CD8-positive, alpha-beta memory T cell (primary cell): ENCODE measurements around the gene PROCR. TPM values are rescaled to one million over a fixed set of nuclear protein-coding genes. Genes with fewer than 3 reads are reported as not detected.
"Not testable (repeated sequence)": the region's sequence is repeated elsewhere in the genome, so short reads cannot be mapped to it uniquely, and the experiment has no call there.

ENCODE experiments used
- CTCF ChIA-PET: fragments of 350-600 bp; sonication (Branson Sonifier 250); formaldehyde crosslinking; loops from one replicate; lab custom pipeline; 2021; ENCODE audit warnings: antibody characterized with exemption; lab: Charles Lee
- POLR2A ChIA-PET: fragments of 350-600 bp; sonication (Branson Sonifier 250); formaldehyde crosslinking; loops from one replicate; lab custom pipeline; 2021; ENCODE audit warnings: antibody characterized with exemption; lab: Charles Lee
- DNase-seq, 5 donors: peaks; one replicate each; pipeline versions ENCODE4 v3.0.0 to v3.0.0-alpha.2; 2020 to 2022; ENCODE audit warnings: mixed read lengths in 1 of 5
- H3K27ac ChIP-seq: one replicate; pipeline ENCODE4 v1.7.0; 2013; ENCODE audit warnings: low read depth, mild to moderate bottlenecking, low read length, moderate library complexity
- H3K27me3 ChIP-seq: 2 replicates; pipeline ENCODE4 v1.7.0; 2013; ENCODE audit warnings: low read length, mild to moderate bottlenecking; ENCODE audit not compliant: insufficient read depth, poor library complexity, severe bottlenecking
- H3K36me3 ChIP-seq: 2 replicates; pipeline ENCODE4 v1.7.0; 2013; ENCODE audit warnings: mild to moderate bottlenecking, low read length, moderate library complexity; ENCODE audit not compliant: insufficient read depth
- H3K4me1 ChIP-seq: 2 replicates; pipeline ENCODE4 v1.7.0; 2013; ENCODE audit warnings: mild to moderate bottlenecking, low read length, moderate library complexity; ENCODE audit not compliant: insufficient read depth
- H3K4me3 ChIP-seq: 2 replicates; pipeline ENCODE4 v1.7.0; 2013; ENCODE audit warnings: mild to moderate bottlenecking, low read length
- H3K9me3 ChIP-seq: 2 replicates; pipeline ENCODE4 v1.7.0; 2013; ENCODE audit warnings: mild to moderate bottlenecking, low read length
- H3K27ac Mint-ChIP-seq, 8 donors: one replicate each; pipeline ENCODE4 v1.8.0; 2020 to 2021; ENCODE audit warnings: mixed read lengths in 8 of 8, mild to moderate bottlenecking in 6 of 8, inconsistent platforms in 3 of 8, moderate library complexity in 3 of 8
- H3K27me3 Mint-ChIP-seq, 2 donors: one replicate each; pipeline ENCODE4 v1.8.0; 2020 to 2021; ENCODE audit warnings: mixed read lengths in 2 of 2, mild to moderate bottlenecking in 1 of 2, moderate library complexity in 1 of 2
- H3K36me3 Mint-ChIP-seq, 3 donors: one replicate each; pipeline ENCODE4 v1.8.0; 2020 to 2021; ENCODE audit warnings: mixed read lengths in 3 of 3, inconsistent platforms in 1 of 3, mild to moderate bottlenecking in 1 of 3
- H3K4me1 Mint-ChIP-seq, 3 donors: one replicate each; pipeline ENCODE4 v1.8.0; 2020 to 2021; ENCODE audit warnings: mixed read lengths in 3 of 3, inconsistent platforms in 1 of 3, mild to moderate bottlenecking in 1 of 3
- H3K4me3 Mint-ChIP-seq, 7 donors: one replicate each; pipeline ENCODE4 v1.8.0; 2020 to 2021; ENCODE audit warnings: mixed read lengths in 7 of 7, mild to moderate bottlenecking in 6 of 7, moderate library complexity in 4 of 7, inconsistent platforms in 2 of 7
- H3K9me3 Mint-ChIP-seq, 5 donors: one replicate each; pipeline ENCODE4 v1.8.0; 2020 to 2022; ENCODE audit warnings: mixed read lengths in 5 of 5, mild to moderate bottlenecking in 3 of 5, moderate library complexity in 2 of 5, inconsistent platforms in 1 of 5
- polyA plus RNA-seq: library from polyadenylated mRNA; unstranded; fragments of 300-500 nt; fragmentation: Illumina TruSeq; gene quantifications from one replicate; pipeline ENCODE4 v1.2.3, GENCODE V29; 2021
- total RNA-seq, 2 experiments: library from RNA; stranded (reverse); gene quantifications; one replicate each; pipeline ENCODE4 v1.2.3, GENCODE V29; 2021

Gene PROCR
- total and polyA plus RNA-seq, 3 experiments from 2014 or later = 2.6 to 10.7 (median 2.7) TPM

DNA sequence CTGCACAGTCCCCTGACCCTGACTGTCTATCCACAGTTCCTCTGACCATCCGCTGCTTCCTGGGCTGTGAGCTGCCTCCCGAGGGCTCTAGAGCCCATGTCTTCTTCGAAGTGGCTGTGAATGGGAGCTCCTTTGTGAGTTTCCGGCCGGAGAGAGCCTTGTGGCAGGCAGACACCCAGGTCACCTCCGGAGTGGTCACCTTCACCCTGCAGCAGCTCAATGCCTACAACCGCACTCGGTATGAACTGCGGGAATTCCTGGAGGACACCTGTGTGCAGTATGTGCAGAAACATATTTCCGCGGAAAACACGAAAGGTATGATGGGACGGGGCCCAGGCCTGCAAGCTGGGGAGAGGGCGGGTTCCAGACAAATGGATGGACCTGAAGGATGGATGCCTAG lies 4.3 kb downstream of the PROCR start:
- peaks cover 23 to 29% (median 28%) of the 10 kb centered on the region in 3 donors for H3K4me1 Mint-ChIP-seq
- POLR2A ChIA-PET = no interaction called here

GRCh38 chr20:35179292-35180212 lies 7.7 kb downstream of the PROCR start:
- Histone ChIP-seq H3K4me1 (no peaks in the 10 kb centered on the region), H3K27me3 (no peaks in the 10 kb centered on the region), H3K27ac (no peak overlapping the region), H3K9me3 (no peaks in the 10 kb centered on the region), H3K4me3 (no peak overlapping the region), H3K36me3 (no peaks in the 10 kb centered on the region)
- ChIA-PET POLR2A (interaction anchor here (0.7 kb wide), 1 partner anchor 335 kb away, joined by 13 read pairs; no protein-coding TSS in a partner anchor), CTCF (no interaction called here)
- H3K36me3 Mint-ChIP-seq = peaks cover 11 to 19% (median 13%) of the 10 kb centered on the region in 3 donors
- H3K27ac Mint-ChIP-seq = no peak overlapping the region
- H3K4me3 Mint-ChIP-seq = no peak overlapping the region
- no peaks in the 10 kb centered on the region for H3K4me1 Mint-ChIP-seq
- no peaks in the 10 kb centered on the region for H3K9me3 Mint-ChIP-seq
- H3K27me3 Mint-ChIP-seq = peaks cover 0 to 2% of the 10 kb centered on the region in 2 donors
- DNase-seq = no peak

More for the DNA sequence above, 4.3 kb downstream of the PROCR start:
- no peak overlapping the region for H3K27ac Mint-ChIP-seq
- Histone ChIP-seq H3K4me1 (peaks cover 11% of the 10 kb centered on the region), H3K27me3 (no peaks in the 10 kb centered on the region), H3K4me3 (no peak overlapping the region), H3K9me3 (no peaks in the 10 kb centered on the region), H3K36me3 (no peaks in the 10 kb centered on the region), H3K27ac (no peak overlapping the region)
- H3K4me3 Mint-ChIP-seq = no peak overlapping the region
- H3K36me3 Mint-ChIP-seq = peaks cover 4 to 18% (median 10%) of the 10 kb centered on the region in 3 donors
- CTCF ChIA-PET = interaction anchor here (1.3 kb wide), 1 partner anchor 11 kb away, joined by 3 read pairs; no protein-coding TSS in a partner anchor
- H3K9me3 Mint-ChIP-seq = no peaks in the 10 kb centered on the region
- DNase-seq = no peak
- H3K27me3 Mint-ChIP-seq = no peaks in the 10 kb centered on the region

- CTCF ChIA-PET = no interaction called here
- Mint-ChIP-seq H3K4me3 (no peak overlapping the region), H3K27ac (peak overlapping the region in 2 of 8 donors; percentile 40 to 42), H3K27me3 (peaks cover 0 to 2% of the 10 kb centered on the region in 2 donors), H3K36me3 (peaks cover 13 to 19% (median 16%) of the 10 kb centered on the region in 3 donors), H3K9me3 (no peaks in the 10 kb centered on the region), H3K4me1 (no peaks in the 10 kb centered on the region)
- POLR2A ChIA-PET = no interaction called here
- DNase-seq = no peak
- H3K4me3 ChIP-seq = no peak overlapping the region
- H3K4me1 ChIP-seq = no peaks in the 10 kb centered on the region
- no peaks in the 10 kb centered on the region for H3K36me3 ChIP-seq
- no peak overlapping the region for H3K27ac ChIP-seq
- H3K9me3 ChIP-seq = no peaks in the 10 kb centered on the region
- no peaks in the 10 kb centered on the region for H3K27me3 ChIP-seq
These were observed 8.4 kb downstream of the PROCR start for GRCh38 chr20:35180266-35180665.

DNA sequence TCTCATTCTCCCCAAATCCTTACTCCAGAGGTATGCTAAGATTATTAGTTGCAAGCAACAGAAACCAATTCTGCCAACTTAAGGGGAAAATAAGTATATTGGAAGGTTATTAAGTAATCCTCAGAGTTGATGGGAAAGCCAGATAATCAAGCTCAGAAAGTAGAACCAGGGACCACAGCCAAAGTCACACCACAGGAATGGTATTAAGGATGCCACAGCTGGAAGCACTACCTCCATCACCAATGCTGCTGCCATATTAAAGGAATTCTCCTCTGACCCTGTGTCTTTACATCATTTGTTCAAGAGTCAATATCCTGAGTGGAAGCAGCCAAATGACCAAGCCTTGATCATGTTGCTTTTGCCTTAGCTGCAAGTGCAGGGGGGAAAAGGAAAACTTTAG lies 9.9 kb downstream of the PROCR start:
- Mint-ChIP-seq H3K27me3 (peaks cover 0 to 2% of the 10 kb centered on the region in 2 donors), H3K4me1 (no peaks in the 10 kb centered on the region), H3K9me3 (no peaks in the 10 kb centered on the region), H3K4me3 (no peak overlapping the region), H3K36me3 (peaks cover 13 to 24% (median 13%) of the 10 kb centered on the region in 3 donors), H3K27ac (no peak overlapping the region)
- no peaks in the 10 kb centered on the region for H3K36me3 ChIP-seq
- H3K4me1 ChIP-seq = no peaks in the 10 kb centered on the region
- H3K27me3 ChIP-seq = no peaks in the 10 kb centered on the region
- POLR2A ChIA-PET = no interaction called here
- no peak overlapping the region for H3K27ac ChIP-seq
- DNase-seq = no peak
- H3K4me3 ChIP-seq = no peak overlapping the region
- CTCF ChIA-PET = interaction anchor here (0.6 kb wide), 1 partner anchor 16 kb away, joined by 3 read pairs; no protein-coding TSS in a partner anchor
- no peaks in the 10 kb centered on the region for H3K9me3 ChIP-seq

GRCh38 chr20:35186691-35187289 lies 14.9 kb downstream of the PROCR start:
- H3K36me3 ChIP-seq, CTCF ChIA-PET, H3K4me3 Mint-ChIP-seq, H3K27ac ChIP-seq, H3K4me1 ChIP-seq, H3K9me3 Mint-ChIP-seq, H3K27me3 Mint-ChIP-seq, H3K4me3 ChIP-seq, DNase-seq, H3K27me3 ChIP-seq, POLR2A ChIA-PET, H3K9me3 ChIP-seq, H3K4me1 Mint-ChIP-seq: not testable (repeated sequence)
- Mint-ChIP-seq H3K27ac (peak overlapping the region in 2 of 8 donors; percentile 3 to 54), H3K36me3 (peaks cover 3 to 21% (median 11%) of the 10 kb centered on the region in 3 donors)

- ChIA-PET POLR2A (no interaction called here), CTCF (interaction anchor here (0.6 kb wide), 1 partner anchor 91 kb away, joined by 3 read pairs; no protein-coding TSS in a partner anchor)
- peaks cover 0 to 4% (median 0%) of the 10 kb centered on the region in 5 donors for H3K9me3 Mint-ChIP-seq
- no peaks in the 10 kb centered on the region for H3K9me3 ChIP-seq
- peak overlapping the region in 2 of 8 donors; percentile 3 to 17 for H3K27ac Mint-ChIP-seq
- no peaks in the 10 kb centered on the region for H3K4me1 ChIP-seq
- no peaks in the 10 kb centered on the region for H3K36me3 ChIP-seq
- H3K27ac ChIP-seq = no peak overlapping the region
- H3K36me3 Mint-ChIP-seq = peaks cover 2 to 21% (median 8%) of the 10 kb centered on the region in 3 donors
- H3K27me3 Mint-ChIP-seq = no peaks in the 10 kb centered on the region
- no peak overlapping the region for H3K4me3 ChIP-seq
- no peak overlapping the region for H3K4me3 Mint-ChIP-seq
- H3K4me1 Mint-ChIP-seq = no peaks in the 10 kb centered on the region
- no peak for DNase-seq
- H3K27me3 ChIP-seq = no peaks in the 10 kb centered on the region
These were observed 15.8 kb downstream of the PROCR start for GRCh38 chr20:35187584-35188190.

- H3K27me3 Mint-ChIP-seq, CTCF ChIA-PET, H3K27me3 ChIP-seq, H3K9me3 Mint-ChIP-seq, POLR2A ChIA-PET, H3K4me3 Mint-ChIP-seq, H3K9me3 ChIP-seq, H3K4me3 ChIP-seq, DNase-seq, H3K4me1 Mint-ChIP-seq, H3K36me3 ChIP-seq, H3K4me1 ChIP-seq, H3K27ac ChIP-seq: not testable (repeated sequence)
- H3K27ac Mint-ChIP-seq = peak overlapping the region in 1 of 8 donors; percentile 34
- peaks cover 2 to 19% (median 6%) of the 10 kb centered on the region in 3 donors for H3K36me3 Mint-ChIP-seq
These were observed 17.4 kb downstream of the PROCR start for GRCh38 chr20:35189223-35189622.
